OCI-LY1 (cell line): ENCODE data around the gene BIVM.
A peak's percentile ranks its signal among the peaks of the same experiment; 100 is the strongest.

Source experiments
- H2AFZ ChIP-seq: fragments of 200-600 bp; sonication (generic), shearing (Covaris generic); 2 replicates; pipeline ENCODE4 v1.6.0; 2014; ENCODE audit warnings: antibody characterized with exemption, mild to moderate bottlenecking, low read length
- H3F3A ChIP-seq: fragments of 200-600 bp; sonication (generic), shearing (Covaris generic); 2 replicates; pipeline ENCODE4 v1.6.0; 2014; ENCODE audit warnings: mild to moderate bottlenecking, antibody characterized with exemption, low read length, moderate library complexity; ENCODE audit not compliant: insufficient read depth
- H3K27ac ChIP-seq: fragments of 200-600 bp; sonication (generic); 2 replicates; pipeline ENCODE4 v1.5.1; 2014; ENCODE audit warnings: low read length, mixed run types, mild to moderate bottlenecking, low read depth; ENCODE audit not compliant: poor library complexity, severe bottlenecking
- H3K27me3 ChIP-seq: fragments of 200-600 bp; sonication (generic); 2 replicates; pipeline ENCODE4 v1.6.0; 2014; ENCODE audit warnings: antibody characterized with exemption, mild to moderate bottlenecking, low read length, moderate library complexity; ENCODE audit not compliant: insufficient read depth
- H3K36me3 ChIP-seq: fragments of 200-600 bp; sonication (generic); 2 replicates; pipeline ENCODE4 v1.6.1; 2014; ENCODE audit warnings: mild to moderate bottlenecking, antibody characterized with exemption, low read length, moderate library complexity, mixed read lengths; ENCODE audit not compliant: insufficient read depth
- H3K4me1 ChIP-seq: fragments of 200-600 bp; sonication (generic); 2 replicates; pipeline ENCODE4 v1.5.1; 2014; ENCODE audit warnings: mild to moderate bottlenecking, low read length, moderate library complexity; ENCODE audit not compliant: insufficient read depth, severe bottlenecking
- H3K4me2 ChIP-seq: fragments of 200-600 bp; sonication (generic), shearing (Covaris generic); 2 replicates; pipeline ENCODE4 v1.6.1; 2014; ENCODE audit warnings: low read length
- H3K4me3 ChIP-seq: fragments of 200-600 bp; sonication (generic); 2 replicates; pipeline ENCODE4 v1.5.1; 2014; ENCODE audit warnings: low read length, low read depth, mild to moderate bottlenecking, mixed read lengths; ENCODE audit not compliant: poor library complexity, severe bottlenecking
- H3K79me2 ChIP-seq: fragments of 200-600 bp; shearing (Covaris generic); 2 replicates; pipeline ENCODE4 v1.6.1; 2016; ENCODE audit warnings: mixed run types, low read length, mixed read lengths; ENCODE audit not compliant: insufficient read depth
- H3K9ac ChIP-seq: fragments of 200-600 bp; sonication (generic), shearing (Covaris generic); 2 replicates; pipeline ENCODE4 v1.6.1; 2014; ENCODE audit warnings: mild to moderate bottlenecking, low read length, mixed read lengths
- H3K9me2 ChIP-seq: fragments of 200-600 bp; sonication (generic), shearing (Covaris generic); 2 replicates; pipeline ENCODE4 v1.6.1; 2014; ENCODE audit warnings: low read depth, mild to moderate bottlenecking, low read length, mixed read lengths
- H3K9me3 ChIP-seq: fragments of 200-600 bp; shearing (Covaris generic); 2 replicates; pipeline ENCODE4 v1.6.1; 2014; ENCODE audit warnings: low read length, mixed read lengths
- H4K20me1 ChIP-seq: fragments of 200-600 bp; sonication (generic), shearing (Covaris generic); 2 replicates; pipeline ENCODE4 v1.6.0; 2016; ENCODE audit warnings: mild to moderate bottlenecking, low read length; ENCODE audit not compliant: insufficient read depth
- EZH2 ChIP-seq: fragments of 200-600 bp; sonication (generic), shearing (Covaris generic); IDR thresholded peaks from 2 replicates; pipeline ENCODE4 v1.8.0; 2017; ENCODE audit warnings: borderline replicate concordance, mixed run types, mild to moderate bottlenecking, antibody characterized with exemption, low read length, moderate library complexity, mixed read lengths
- TF ChIP-seq, protein P1 (sequence below): fragments of 200-600 bp; sonication (generic), shearing (Covaris generic); IDR thresholded peaks from 2 replicates; pipeline ENCODE4 v1.5.1; 2017; ENCODE audit warnings: mild to moderate bottlenecking, antibody characterized with exemption, low read length, moderate library complexity, mixed read lengths

BIVM gene

DNA sequence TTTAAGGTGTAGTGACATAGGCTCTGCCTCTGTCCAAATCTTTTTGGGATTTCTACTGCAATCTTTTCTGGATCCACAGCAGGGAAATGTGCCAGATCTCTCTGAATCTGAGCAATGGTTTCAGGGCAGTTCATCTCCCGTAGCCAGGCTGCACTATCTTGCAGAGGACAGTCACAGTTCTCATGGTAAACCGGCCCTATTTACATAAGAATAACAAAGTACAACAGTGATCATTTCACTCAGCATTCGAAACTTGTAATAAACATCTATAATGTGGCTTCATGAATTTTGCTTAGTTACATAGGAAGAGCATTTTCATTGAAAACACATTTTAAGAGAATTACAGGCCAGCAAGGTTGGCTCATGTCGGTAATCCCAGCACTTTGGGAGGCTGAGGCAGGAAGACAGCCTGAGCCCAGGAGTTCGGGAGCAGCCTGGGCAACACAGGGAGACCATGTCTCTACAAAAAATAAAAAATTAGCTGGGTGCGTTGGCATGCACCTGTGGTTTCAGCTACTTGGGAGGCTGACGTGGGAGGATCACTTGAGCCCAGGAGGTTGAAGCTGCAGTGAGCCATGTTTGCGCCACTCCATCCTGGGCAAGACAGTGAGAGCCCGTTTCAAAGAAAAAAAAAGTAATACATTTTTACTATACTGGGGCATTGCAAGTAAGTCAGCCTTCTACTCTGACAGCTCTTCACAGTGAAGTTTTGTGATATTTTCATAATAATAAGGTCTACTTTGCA is 5.1 kb upstream of the BIVM start:
- no peaks in the 10 kb centered on the region for H3K27me3 ChIP-seq
- no peaks in the 10 kb centered on the region for H3K9me2 ChIP-seq
- no peaks in the 10 kb centered on the region for H3K36me3 ChIP-seq
- H3K9me3 ChIP-seq = no peaks in the 10 kb centered on the region
- no peak overlapping the region for H3K9ac ChIP-seq
- no peaks in the 10 kb centered on the region for H3K79me2 ChIP-seq
- TF ChIP-seq, protein P1, sequence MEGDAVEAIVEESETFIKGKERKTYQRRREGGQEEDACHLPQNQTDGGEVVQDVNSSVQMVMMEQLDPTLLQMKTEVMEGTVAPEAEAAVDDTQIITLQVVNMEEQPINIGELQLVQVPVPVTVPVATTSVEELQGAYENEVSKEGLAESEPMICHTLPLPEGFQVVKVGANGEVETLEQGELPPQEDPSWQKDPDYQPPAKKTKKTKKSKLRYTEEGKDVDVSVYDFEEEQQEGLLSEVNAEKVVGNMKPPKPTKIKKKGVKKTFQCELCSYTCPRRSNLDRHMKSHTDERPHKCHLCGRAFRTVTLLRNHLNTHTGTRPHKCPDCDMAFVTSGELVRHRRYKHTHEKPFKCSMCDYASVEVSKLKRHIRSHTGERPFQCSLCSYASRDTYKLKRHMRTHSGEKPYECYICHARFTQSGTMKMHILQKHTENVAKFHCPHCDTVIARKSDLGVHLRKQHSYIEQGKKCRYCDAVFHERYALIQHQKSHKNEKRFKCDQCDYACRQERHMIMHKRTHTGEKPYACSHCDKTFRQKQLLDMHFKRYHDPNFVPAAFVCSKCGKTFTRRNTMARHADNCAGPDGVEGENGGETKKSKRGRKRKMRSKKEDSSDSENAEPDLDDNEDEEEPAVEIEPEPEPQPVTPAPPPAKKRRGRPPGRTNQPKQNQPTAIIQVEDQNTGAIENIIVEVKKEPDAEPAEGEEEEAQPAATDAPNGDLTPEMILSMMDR = no peak
- TF ChIP-seq EZH2 = no peak
- no peak overlapping the region for H3K4me2 ChIP-seq
- H3F3A ChIP-seq = no peaks in the 10 kb centered on the region
- H3K4me3 ChIP-seq = no peak overlapping the region
- H3K4me1 ChIP-seq = no peaks in the 10 kb centered on the region
- H4K20me1 ChIP-seq = no peaks in the 10 kb centered on the region
- H3K27ac ChIP-seq = no peak overlapping the region
- no peak overlapping the region for H2AFZ ChIP-seq

DNA sequence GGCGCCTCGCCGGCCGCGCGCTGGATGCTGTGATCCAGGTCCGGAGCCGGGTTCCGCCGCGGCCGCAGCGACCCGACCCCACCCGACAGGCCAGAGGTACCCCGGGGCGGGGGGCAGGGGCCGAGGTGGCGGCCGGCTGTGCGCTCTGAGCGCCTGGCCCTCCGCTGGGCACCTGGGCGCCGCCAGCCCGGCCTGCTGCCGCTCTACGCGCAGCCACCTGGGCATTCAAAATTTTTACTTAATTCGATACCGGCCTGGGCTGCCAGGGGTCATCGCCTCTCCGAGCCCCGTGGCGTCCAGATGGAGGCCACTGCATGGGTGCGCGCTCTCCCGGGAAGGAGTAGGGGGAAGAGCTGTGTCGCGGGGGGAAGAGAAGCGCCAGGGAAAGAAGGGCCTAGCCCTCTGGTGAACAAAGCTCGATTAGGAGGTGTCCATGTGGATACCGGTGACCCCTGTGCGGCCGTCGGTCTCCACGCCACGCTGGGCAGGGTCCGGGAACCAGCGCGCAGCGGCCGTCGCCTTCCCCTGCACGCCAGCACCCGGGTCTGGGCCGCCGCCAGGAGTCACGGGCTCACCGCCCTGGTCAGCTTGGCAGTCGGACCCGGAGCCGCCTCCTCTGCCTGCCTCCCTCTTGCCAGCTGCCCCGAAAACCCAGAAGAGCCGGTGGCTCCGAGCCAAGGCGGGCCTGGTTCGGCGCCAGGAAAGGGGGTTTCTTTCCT is 666 bp downstream of the BIVM start:
- no peak overlapping the region for H3K4me2 ChIP-seq
- no peaks in the 10 kb centered on the region for H4K20me1 ChIP-seq
- no peaks in the 10 kb centered on the region for H3K9me3 ChIP-seq
- no peak overlapping the region for H3K27ac ChIP-seq
- no peaks in the 10 kb centered on the region for H3K9me2 ChIP-seq
- H2AFZ ChIP-seq = no peak overlapping the region
- no peak overlapping the region for H3K4me3 ChIP-seq
- H3K79me2 ChIP-seq = no peaks in the 10 kb centered on the region
- H3K27me3 ChIP-seq = no peaks in the 10 kb centered on the region; the same call in 1 of the 2 replicates
- no peaks in the 10 kb centered on the region for H3K4me1 ChIP-seq
- H3K9ac ChIP-seq = no peak overlapping the region
- H3F3A ChIP-seq = no peaks in the 10 kb centered on the region
- H3K36me3 ChIP-seq = no peaks in the 10 kb centered on the region
- TF ChIP-seq EZH2 = no peak
- TF ChIP-seq, protein P1 = no peak

DNA sequence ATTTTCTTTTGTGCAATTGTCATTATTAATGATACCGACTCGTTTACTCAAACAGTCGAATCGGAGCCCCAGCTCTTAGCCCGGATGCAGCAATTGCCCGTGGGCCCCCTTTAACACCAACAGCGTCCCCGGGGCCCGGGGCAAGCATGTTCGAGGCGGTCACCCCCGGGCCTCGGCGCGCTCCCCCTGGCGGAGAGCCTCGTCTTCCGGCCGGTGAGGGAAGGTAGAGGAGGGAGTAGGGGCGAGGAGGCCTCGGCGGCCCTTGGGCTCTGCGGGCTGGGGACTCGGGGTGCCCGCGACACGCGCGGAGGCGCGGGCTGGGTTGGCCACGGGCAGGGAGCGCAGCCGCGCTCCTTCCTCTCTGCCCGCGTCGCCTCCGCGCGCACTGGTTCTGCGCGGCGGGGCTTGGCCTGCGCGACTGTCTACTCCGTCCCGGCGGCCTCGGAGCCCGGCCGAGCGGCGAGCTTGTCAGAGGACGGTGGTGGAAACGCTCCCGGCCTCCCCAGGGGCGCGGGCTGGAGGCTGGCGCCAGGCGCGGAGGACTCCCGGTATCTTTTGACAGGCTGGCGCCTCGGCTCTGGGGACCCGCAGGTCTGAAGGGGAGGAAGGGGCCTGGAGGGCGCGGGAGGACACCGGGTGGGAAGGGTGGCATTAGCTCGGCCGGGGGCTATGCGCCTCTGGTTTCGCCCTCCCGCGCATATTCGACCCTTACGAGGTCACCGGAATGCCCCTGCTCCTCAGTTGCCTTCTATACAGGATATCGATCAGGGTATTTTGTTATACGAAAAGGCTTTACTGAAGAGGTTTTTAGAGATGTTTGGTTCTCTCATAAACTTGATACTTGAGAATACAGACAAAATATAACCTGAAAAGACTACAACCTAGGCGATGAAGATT is 1.5 kb downstream of the BIVM start:
- Histone ChIP-seq H3K27me3 (no peaks in the 10 kb centered on the region; the same call in 1 of the 2 replicates), H4K20me1 (no peaks in the 10 kb centered on the region), H3K4me3 (no peak overlapping the region), H3K9ac (no peak overlapping the region), H2AFZ (no peak overlapping the region), H3K27ac (no peak overlapping the region), H3K4me2 (no peak overlapping the region), H3K9me2 (no peaks in the 10 kb centered on the region), H3K36me3 (no peaks in the 10 kb centered on the region), H3F3A (no peaks in the 10 kb centered on the region), H3K9me3 (no peaks in the 10 kb centered on the region), H3K79me2 (no peaks in the 10 kb centered on the region), H3K4me1 (no peaks in the 10 kb centered on the region)
- TF ChIP-seq, protein P1 = peak; percentile 7; the same call in 1 of the 2 replicates
- TF ChIP-seq EZH2 = no peak
